Measurements from ENCODE around the gene MDH1.
"Not testable (repeated sequence)": the region's sequence is repeated elsewhere in the genome, so short reads cannot be mapped to it uniquely, and the experiment has no call there.

MDH1 gene

DNA sequence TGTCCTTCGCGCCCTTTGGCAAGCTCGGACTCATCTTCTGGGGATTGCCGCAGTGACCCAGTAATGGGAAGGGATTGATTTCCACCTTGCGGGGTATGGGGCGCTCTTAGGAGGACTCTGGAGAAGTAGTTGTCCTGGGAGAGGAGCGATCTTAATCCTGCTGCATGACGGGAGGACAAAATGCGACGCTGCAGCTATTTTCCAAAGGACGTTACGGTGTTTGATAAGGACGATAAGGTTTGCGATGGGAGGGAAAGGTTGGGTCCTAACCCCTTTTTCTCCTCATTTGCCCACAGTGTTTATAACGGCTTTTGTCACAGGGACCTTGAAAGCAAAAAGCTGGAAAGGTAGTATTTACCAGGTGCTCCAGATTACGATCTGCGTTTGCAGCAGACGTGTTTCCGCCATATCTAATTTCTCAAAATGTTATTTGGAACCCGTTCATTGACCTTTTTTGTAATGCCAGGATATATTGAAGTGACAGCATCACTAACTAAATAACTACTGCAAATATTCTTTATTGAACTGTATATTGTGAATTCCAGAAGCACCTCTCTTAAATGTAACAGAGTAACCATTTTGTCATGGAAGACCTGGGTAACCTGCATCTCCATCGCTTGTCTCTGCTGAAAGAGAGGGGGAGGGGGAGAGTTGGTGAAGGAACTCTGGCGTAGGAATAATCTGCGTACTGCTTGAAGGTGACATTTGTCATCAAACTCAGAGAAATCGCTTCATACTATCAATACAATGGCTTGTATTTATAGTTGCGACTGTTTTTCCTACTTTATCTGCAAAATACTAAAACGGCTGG lies 590 bp downstream of the MDH1 start:
- peak; percentile 34 to 55 for DNase-seq

DNA sequence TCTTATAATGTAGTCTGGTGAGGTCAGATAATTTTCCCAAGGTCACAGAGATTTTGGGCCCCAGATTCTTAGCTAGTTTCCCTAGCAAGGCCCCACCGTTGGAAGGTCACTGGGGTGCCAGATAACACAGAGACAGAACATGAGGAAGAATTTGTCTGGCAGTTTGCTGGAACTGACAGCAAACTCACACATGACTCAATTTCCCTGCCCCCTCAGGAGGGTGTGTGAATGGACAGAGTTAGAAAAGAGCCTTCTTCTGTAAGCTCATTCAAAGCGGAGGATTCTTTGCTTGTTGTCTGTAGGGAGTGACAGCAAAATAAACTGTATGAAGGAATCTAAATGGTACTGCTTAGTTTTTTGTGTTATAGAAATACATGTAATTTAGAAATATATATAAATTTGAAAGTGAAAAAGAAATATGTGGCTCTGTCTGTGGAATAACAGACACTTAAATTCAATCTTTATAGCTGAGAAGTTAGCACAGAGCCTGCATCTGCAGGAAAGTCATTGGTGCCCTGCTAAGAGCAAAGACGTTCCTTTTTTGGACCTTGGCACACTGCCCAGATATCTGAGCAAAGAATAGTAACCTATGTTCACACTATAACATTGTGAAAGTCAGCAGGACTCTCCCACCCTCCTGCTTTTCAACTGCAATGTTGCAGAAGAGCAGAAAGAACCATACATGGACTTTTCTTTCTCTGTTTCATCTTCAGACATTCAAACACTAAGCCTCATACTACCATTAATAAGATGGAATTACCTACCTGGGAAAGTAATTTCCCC lies 2.1 kb downstream of the MDH1 start:
- peak; percentile 10 to 57 for DNase-seq

DNA sequence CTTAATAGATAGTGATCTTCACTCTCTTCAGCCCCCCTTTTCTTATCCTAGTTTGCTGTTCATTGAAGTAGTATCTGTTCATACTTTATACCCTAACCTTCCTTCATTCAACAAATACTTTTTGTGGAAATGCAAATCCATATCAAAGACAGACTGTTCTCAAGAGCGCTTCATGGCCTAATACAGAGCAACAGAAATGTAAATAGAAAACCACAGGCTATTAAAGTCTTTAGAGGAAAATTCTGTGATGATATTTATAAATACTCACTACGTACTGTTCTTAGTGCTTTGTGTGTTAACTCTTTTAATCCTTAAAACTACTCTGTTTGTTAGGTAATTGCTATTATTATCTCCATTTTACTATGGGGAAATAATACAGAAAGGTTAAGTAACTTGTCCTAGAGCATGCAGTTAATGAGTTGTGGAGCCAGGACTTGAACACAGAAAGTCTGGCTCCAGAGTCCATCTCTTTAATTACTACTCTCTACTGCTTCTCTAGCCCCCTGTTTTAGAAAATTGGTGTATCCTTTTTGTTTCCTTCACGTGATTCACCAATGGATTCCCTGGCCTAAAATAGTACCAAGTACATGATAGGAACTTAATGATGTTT lies 2.9 kb downstream of the MDH1 start:
- DNase-seq = no peak

DNA sequence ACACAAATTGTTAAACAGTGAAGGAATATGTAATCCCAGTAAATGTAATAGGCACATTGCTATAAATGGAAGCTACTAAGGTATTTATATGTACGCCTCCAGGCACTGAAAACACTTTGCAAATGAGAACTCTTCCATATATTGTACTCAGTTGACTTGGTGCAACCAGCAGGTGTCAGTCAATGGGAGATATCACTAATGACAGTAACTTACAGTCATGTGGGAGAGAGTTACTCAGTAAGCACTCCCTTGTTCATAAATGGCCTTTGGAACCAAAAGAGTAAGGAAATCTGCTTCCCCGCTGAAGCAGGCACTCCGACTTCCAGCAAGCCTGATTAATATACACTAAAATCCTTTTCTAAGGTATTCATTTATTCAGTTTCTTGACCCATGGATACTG lies 5.9 kb downstream of the MDH1 start:
- no peak for DNase-seq

DNA sequence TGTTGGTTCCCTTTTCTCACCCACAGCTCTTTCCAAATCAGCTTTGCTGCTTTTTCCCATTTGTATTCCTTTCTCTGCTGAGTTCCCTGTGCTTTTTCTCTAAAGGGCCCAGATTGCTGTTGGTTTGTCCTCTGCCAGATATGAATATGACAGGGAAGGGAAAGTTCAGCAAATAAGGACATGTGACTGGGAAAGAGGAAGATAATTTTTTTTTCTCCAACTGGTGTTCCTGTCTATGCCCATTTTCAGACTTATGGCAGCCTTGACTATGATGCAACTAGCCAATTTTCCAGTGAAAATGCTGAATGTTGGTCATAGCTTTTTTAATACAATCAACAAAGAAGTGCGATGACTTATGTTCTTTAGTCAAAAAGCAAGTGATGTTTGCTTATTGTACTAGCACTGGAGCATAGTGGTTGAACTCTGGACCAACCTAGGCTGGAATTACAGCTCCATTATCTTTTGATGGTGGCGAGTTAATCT lies 7.7 kb downstream of the MDH1 start:
- DNase-seq = no peak

DNA sequence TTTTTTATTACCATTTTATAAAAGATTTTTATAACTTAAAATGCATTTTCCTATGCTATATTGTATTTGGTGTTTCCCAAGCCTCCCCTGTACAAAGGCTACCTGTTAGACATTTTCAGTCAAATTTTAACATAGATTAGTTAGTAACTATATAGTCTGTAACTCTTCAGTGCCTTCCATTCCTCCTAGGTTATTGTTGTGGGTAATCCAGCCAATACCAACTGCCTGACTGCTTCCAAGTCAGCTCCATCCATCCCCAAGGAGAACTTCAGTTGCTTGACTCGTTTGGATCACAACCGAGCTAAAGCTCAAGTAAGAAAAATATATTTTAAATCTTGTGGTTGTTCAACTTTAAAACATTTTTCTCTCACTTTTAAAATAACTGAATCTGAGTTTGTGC lies 10.2 kb downstream of the MDH1 start:
- no peak for DNase-seq

DNA sequence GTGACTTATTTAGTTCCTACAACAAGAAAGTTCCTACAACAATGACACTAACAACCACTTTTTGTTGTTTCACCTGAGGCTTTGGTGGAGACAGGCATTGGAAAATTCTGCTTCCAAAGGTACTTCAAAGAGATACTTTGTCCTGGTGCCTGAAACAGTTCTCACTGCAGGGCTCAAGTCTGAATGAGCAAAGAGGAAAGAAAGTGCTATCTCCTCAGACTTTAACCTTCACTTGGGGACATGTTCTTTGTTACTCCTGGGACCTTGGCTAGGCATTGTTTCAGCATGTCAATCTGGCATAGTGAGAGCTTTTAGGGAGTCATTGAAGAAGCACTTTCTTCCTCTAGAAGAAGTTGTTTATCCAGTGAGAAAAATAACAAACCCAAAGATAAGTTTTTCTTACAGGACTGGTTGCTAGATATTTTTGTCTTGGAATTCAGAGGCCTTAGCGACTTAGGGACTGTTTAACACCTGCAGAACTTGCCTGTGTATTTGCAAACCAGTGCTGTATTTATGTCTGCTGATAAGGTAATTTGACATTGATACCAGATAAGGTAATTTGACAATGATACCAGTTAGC lies 12.2 kb downstream of the MDH1 start:
- no peak for DNase-seq

DNA sequence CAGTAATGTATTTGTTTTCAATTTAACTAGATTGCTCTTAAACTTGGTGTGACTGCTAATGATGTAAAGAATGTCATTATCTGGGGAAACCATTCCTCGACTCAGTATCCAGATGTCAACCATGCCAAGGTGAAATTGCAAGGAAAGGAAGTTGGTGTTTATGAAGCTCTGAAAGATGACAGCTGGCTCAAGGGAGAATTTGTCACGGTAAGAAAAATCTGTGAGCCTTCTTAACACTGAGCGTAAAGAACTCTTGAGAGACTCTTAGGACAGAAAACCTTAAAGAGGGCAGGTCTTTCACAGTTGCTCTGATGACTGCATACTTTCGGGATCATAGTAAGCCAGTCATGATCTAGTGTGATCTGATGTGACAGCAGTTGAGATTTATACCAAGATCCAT lies 15.9 kb downstream of the MDH1 start:
- no peak for DNase-seq

DNA sequence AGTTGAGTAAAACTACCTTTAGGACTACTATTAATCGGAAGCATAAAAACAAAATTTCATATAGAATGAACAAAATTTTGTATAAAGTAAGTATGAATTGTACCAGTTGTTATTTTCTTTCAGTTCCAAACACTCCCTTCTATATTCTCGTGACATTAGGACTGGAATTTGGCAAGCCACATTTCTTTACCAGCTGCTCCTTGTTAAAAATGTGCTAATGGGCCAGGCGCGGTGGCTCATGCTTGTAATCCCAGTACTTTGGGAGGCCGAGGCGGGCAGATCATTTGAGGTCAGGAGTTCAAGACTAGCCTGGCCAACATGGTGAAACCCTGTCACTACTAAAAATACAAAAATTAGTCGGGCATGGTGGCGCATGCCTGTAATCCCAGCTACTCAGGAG lies 20.1 kb downstream of the MDH1 start:
- not testable (repeated sequence) for DNase-seq

DNA sequence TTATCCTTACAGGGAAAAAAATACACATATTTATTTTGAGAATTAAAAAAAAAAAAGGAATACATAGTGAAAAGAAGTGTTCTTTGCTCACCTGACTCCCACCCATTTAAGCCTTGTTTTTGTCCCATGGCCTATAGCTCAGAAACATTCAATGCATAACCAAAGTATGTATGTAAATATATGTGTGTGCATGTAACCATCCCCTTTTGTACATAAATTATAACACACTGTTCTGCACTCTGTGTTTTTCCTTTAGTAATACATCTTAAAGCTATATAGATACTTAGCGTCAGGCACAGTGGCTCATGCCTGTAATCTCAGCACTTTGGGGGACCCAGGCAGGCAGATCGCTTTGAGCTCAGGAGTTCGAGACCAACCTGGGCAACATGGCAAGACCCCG lies 21.8 kb downstream of the MDH1 start:
- DNase-seq = no peak

DNA sequence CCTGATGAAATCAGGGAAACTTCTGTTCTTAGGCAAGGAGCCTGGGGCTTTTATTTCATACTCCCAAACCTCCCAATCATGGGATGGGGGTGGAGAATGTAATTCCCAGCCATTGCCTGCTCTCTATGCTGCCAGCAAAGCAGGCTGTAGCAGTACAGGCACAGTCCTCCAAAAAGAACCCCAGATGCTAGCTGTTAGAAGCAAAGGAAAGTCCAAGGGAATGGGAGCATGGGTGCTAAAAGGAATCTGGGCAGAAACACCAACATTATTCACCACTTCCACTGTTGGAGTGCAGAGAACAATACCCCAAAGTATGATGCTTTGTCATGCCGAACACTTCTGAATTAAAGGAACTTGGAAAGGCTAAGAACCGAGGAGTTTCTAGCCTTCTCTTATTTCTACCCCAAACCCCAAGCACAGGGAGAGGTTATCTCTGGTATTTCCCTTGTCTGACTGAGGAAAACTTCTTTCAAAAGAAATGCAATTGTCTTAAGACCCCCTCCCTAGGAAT lies 24.7 kb downstream of the MDH1 start:
- no peak for DNase-seq

DNA sequence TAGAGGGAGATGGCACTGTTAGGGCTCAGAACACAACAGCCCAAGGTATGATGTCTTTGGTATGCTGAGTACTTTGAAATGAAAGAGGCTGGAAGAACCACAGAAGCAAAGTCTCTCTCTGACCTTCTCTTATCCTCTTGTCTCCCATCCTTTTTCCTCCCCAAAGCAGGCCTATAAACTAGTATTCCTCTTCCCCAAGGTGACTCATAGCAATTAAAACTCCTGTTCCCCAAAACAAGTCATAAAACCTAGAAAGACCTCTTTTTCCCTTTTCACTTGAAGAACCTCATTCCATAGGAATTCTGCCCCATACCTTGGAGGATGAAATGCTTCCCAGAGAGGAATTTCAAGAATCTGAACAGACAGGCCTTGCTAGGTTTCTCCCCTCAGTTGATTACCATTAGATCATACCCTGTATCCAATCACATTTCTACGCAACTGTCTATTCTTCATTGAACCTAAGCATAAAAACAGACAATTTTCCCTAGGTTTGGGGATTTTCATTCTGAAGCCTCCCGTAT lies 25.7 kb downstream of the MDH1 start:
- no peak for DNase-seq

DNA sequence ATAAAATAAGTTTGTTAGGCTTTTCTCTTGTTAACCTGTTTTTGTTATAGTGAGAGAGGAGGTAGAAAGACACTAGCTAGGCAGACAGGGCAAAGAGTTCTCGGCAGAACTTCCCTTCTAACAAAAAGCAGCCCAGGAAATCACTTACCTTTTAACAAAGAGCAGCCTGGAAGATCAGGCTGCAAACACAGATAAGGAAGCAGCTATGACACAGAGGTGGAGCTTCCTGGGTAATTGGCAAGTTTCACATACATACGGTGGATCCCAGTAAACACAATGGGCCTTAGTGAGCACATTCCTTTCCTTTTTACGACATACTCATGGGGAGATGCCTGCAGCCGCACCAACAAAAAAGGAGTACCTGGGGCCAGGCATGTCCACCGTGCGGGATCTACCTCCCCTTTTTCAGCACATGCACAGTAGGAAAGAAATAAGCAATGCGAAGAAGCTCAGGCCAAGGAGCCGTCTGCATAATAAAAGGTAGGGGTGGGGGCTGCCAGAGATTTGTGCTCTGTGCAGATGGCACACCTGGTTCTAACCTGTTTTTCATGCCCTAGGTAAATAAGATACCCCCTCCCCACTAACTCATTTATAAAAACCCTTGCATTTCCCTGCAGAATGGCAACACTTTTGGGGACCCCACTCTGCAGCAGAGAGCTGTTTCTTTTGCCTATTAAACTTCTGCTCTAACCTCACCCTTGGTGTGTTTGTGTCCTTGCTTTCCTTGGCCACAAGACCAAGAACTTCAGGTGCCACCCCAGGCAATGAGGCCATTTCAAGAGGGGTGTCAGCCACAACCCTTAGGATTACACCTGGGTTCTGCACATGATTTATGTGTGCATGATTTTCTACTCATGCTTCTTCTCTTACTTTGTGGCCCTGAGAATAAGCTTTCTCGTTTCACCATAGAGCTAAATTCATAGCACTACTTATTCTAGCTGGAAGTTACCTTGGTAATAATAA lies 26.5 kb downstream of the MDH1 start:
- DNase-seq = no peak

DNA sequence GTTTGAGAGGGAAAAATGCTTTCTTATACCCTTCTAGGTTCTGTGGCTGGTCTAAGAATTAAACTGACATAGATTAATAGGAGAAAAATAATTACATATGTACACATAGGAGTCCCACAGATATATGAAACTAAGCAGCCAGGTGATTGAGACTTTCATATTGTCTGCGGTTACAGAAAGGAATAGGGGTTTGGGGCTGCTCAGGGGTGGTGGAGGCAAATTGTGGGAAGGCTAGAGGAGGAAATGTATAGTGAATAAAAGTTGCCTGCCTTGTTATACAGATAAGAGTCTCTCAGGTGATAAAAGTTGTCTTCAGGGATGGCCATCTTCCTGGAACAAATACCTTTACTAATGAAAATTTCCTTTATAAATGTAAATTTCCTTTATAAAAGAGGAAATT lies 28.6 kb downstream of the MDH1 start:
- DNase-seq = no peak

DNA sequence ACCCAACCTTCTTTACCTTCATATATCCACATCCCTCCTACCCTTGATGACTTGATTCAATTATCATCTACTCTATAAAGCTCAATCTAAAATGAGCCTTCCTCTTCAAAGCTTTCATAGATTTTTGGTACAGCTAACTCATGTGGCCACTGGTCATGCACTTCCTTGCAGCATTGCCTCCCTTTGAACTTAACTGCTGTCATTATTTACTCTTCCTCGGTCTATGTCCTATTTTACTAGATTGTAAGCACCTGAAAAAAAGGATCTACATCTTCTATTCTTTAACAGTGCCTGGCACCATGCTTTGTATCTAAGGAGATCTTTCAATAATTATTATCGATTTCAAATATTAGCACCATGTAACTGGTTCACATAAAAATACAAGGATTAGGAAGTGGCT lies 30.6 kb downstream of the MDH1 start:
- no peak for DNase-seq

DNA sequence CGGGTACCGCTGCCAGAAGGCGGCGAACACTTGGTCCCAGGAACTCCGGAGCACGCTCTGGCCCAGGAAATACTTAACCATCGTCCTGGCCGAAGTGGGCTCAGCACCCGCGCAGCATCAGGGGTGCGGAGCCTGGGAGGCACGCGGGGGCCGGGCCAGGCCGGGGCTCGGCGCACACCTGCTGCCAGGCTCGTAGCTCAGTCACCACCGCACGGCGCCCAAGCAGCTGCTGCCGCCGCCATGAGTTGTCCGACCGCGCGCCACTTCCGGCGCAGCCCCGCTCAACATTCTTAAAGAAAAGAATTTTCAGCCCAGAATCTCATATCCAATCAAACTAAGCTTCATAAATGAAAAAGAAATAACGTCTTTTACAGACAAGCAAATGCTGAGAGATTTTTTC lies 34.0 kb downstream of the MDH1 start:
- no peak for DNase-seq

DNA sequence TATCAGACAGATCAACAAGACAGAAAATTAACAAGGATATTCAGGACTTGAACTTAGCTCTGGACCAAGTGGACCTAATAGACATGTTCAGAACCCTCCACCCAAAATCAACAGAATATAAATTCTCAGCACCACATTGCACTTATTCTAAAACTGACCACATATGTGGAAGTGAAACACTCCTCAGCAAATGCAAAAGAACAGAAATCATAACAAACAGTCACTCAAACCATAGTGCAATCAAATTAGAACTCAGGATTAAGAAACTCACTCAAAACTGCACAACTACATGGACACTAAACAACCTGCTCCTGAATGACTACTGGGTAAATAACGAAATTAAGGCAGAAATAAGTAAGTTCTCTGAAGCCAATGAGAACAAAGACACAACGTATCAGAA lies 35.0 kb downstream of the MDH1 start:
- DNase-seq = not testable (repeated sequence)

DNA sequence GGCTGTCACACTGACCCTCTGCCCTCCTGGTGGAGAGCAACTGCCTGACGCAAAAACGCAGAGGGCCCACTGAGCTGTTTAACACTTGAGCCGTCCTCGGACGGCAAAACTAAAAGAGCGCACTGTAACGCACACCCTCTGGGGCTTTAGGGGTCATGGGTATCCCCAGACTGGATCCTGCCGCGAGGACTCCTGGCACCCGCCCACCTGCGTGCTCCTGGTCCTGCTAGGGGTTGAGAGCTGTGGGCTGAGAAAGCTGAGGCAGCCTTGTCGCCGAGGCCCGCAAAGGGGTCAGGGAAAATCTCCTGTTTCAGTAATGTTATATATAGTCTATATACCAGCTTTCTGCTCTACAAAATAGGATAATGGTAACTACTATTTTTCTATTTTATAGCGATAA lies 39.1 kb downstream of the MDH1 start:
- DNase-seq = no peak

DNA sequence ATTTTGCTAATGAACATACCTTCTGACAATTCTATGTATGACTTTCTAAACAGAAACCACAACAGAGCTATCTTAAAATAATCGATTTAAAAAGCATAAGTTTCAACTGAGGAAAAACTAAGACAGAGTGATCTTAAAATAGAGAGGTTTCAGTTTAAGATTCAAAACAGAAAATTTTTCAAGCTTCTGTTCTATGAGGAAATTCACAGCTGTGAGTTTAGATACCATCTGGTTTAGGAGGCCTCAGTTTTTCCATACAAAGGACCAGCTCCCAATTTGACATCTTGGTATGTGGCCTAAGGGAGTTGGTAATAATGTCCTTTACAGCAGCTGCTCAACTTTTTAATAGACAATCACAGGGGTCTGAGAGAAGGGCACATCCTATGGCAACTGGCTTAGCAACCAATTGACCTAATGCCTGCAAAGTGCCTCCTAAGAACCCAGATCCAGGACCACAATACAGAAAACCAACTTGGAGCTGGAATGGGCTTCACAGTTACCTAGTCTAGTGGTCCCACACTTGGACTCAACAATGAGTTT lies 39.7 kb downstream of the MDH1 start:
- no peak for DNase-seq

DNA sequence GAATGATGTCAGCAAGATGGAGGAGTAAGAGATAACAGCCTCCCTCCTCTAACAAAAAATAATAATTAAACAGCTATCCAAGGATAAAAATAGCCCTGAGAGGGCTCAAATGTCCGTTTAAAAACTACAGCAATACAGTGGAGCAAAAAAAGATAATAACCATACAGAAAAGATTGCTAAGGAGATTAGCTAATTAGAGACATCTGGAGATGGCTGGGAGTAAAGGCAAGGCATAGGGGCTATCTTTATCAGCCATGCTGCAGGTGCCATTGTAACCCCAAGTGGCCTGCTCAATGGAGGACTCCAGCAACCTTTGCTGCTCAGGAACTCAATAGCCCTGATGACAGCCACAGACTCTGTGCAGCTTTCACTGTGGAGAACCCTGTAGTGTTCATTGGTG lies 42.7 kb downstream of the MDH1 start:
- no peak for DNase-seq

DNA sequence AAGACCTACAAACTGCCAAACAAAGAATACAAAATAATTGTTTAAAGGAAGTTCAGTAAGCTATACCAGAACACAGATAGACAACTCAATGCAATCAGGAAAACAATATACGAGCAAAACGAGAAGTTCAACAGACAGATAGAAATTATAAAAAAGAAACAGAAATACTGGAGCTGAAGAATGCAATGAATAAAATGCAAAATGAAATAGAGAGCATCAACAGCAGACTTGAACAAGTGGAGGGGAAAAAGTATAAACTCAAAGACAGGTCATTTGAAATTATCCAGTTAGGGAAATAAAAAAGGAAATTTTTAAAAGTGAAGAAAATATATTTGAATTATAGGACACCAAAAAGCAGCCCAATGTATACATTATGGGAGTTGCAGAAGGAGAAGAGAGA lies 43.6 kb downstream of the MDH1 start:
- DNase-seq = no peak

DNA sequence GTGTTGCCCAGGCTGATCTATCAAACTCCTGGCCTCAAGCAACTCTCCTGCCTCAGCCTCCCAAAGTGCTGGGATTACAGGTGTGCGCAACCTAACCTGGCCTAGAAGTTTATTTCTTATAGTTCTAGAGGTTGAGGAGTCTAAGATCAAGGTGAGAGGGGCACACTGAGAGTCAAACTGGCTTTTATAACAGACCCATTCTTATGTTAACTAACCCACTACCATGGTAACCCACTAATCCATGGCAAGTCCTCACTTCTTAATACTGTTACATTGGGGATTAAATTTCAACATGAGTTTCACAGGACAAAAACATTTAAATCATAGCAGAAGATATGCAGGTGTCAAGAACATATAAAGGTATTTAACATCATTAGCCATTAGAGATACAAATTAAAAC lies 50.6 kb downstream of the MDH1 start:
- DNase-seq = no peak

Measured in NCI-H2081 (cell line).